Spleen (tissue), 11 donors: ENCODE data around the gene WDR55. TPM values are rescaled to one million over a fixed set of nuclear protein-coding genes. Genes with fewer than 3 reads are reported as not detected.

Source experiments
- DNase-seq: peaks from one replicate; pipeline ENCODE4 v3.0.0-alpha.2; 2020
- H3K27ac ChIP-seq, 8 donors: fragments of 200-600 bp; sonication (generic) in 7 of 8; 1 replicate in 4 of 8; 2 replicates in 4 of 8; pipeline versions ENCODE4 v1.5.0 to v1.8.0; 2016 to 2021; ENCODE audit warnings: inconsistent platforms in 4 of 8, mild to moderate bottlenecking in 4 of 8, moderate library complexity in 1 of 8
- H3K27me3 ChIP-seq, 7 donors: fragments of 200-600 bp; sonication (generic) in 6 of 7; replicated peaks in 1 of 7; 1 replicate in 4 of 7; 2 replicates in 3 of 7; pipeline versions ENCODE4 v1.5.0 to v1.8.0; 2016 to 2021; ENCODE audit warnings: inconsistent platforms in 3 of 7, mild to moderate bottlenecking in 1 of 7
- H3K36me3 ChIP-seq, 6 donors: fragments of 200-600 bp; sonication (generic) in 5 of 6; 1 replicate in 4 of 6; 2 replicates in 2 of 6; pipeline versions ENCODE4 v1.5.0 to v1.8.0; 2016 to 2021; ENCODE audit warnings: inconsistent platforms in 2 of 6
- H3K4me1 ChIP-seq, 6 donors: fragments of 200-600 bp; sonication (generic) in 5 of 6; 1 replicate in 3 of 6; 2 replicates in 3 of 6; pipeline versions ENCODE4 v1.5.0 to v1.8.0; 2016 to 2021; ENCODE audit warnings: inconsistent platforms in 3 of 6
- H3K4me3 ChIP-seq, 8 donors: fragments of 200-600 bp; sonication (generic) in 7 of 8; 1 replicate in 4 of 8; 2 replicates in 4 of 8; pipeline versions ENCODE4 v1.5.0 to v1.8.0; 2016 to 2021; ENCODE audit warnings: inconsistent platforms in 4 of 8, mild to moderate bottlenecking in 4 of 8, moderate library complexity in 2 of 8
- H3K9me3 ChIP-seq, 8 donors: fragments of 200-600 bp; sonication (generic) in 7 of 8; 1 replicate in 4 of 8; 2 replicates in 4 of 8; pipeline versions ENCODE4 v1.5.0 to v1.8.0; 2016 to 2021; ENCODE audit warnings: inconsistent platforms in 4 of 8
- POLR2A ChIP-seq, 3 donors: fragments of 450-650 bp; IDR thresholded peaks; one replicate each; pipeline ENCODE4 v1.5.1; 2017; ENCODE audit warnings: antibody characterized with exemption in 3 of 3, mild to moderate bottlenecking in 1 of 3
- POLR2AphosphoS5 ChIP-seq, 3 donors: sonication (generic); formaldehyde crosslinking; IDR thresholded peaks; one replicate each; pipeline ENCODE4 v1.5.1; 2017; ENCODE audit warnings: antibody characterized with exemption in 3 of 3
- WGBS, 5 donors: extraction: QIAGEN DNeasy Blood & Tissue Kit in 3 of 5; methylation state at CpG; one replicate each; pipeline versions ENCODE4 v1.1.5 to v1.1.7; 2013 to 2018; 5-methylcytosine and 5-hydroxymethylcytosine counted together
- intact Hi-C: fragments of 100-400 bp; cut with DNase I; formaldehyde crosslinking; loops from one replicate; pipeline ENCODE4 v1.15.0; 2023; ENCODE audit warnings: low total_unique reads
- polyA plus RNA-seq, 3 donors: library from polyadenylated mRNA; stranded (reverse); fragments of 200-250 nt; gene quantifications; one replicate each; pipeline ENCODE4 v1.2.1, GENCODE V29; 2013
- total RNA-seq, 7 donors: library from RNA; depleted of rRNA in 3 of 7; stranded (reverse); fragments of >200 nt in 3 of 7; fragmentation: NEBNext Ultra II Directional in 4 of 7; extraction: Animal tissue kit (Norgen Biotek cat#: 25700) in 4 of 7; gene quantifications; one replicate each; pipeline versions ENCODE4 v1.1.0 to v1.2.1, GENCODE V29; 2016 to 2021
- TF ChIP-seq, protein P1 (sequence below), 11 experiments: fragments of 200-600 bp in 7 of 11; fragments of 450-650 bp in 4 of 11; sonication (generic) in 4 of 11; IDR thresholded peaks in 8 of 11; conservative IDR thresholded peaks in 3 of 11; 1 replicate in 7 of 11; 2 replicates in 4 of 11; pipeline versions ENCODE4 v1.4.0 to v1.8.0; 2016 to 2021; ENCODE audit warnings: antibody characterized with exemption in 11 of 11, inconsistent platforms in 4 of 11, mild to moderate bottlenecking in 1 of 11
- donor health status: healthy with polysubstance abuse.
- donor health status: DM: no; HTN: no; CAD: no; lungs with moderate emphysema.
- donor health status: DM: no; HTN: no; CAD: no.
- donor health status: Bipolar disorder and iron deficiency.
- donor health status: healthy.
- donor health status: DM: no; HTN: no; CAD: no.
- donor health status: DM: yes; HTN: yes; CAD: no.

The WDR55 gene
- total and polyA plus RNA-seq, 10 donors, result 14.2 to 30.8 (median 24.8) TPM

- H3K36me3 ChIP-seq, result no peaks in the 10 kb centered on the region
- TF ChIP-seq POLR2AphosphoS5 (IDR thresholded peaks at IDR 0.05), result no peak
- TF ChIP-seq POLR2A (IDR thresholded peaks at IDR 0.05), result no peak
- TF ChIP-seq, protein P1, sequence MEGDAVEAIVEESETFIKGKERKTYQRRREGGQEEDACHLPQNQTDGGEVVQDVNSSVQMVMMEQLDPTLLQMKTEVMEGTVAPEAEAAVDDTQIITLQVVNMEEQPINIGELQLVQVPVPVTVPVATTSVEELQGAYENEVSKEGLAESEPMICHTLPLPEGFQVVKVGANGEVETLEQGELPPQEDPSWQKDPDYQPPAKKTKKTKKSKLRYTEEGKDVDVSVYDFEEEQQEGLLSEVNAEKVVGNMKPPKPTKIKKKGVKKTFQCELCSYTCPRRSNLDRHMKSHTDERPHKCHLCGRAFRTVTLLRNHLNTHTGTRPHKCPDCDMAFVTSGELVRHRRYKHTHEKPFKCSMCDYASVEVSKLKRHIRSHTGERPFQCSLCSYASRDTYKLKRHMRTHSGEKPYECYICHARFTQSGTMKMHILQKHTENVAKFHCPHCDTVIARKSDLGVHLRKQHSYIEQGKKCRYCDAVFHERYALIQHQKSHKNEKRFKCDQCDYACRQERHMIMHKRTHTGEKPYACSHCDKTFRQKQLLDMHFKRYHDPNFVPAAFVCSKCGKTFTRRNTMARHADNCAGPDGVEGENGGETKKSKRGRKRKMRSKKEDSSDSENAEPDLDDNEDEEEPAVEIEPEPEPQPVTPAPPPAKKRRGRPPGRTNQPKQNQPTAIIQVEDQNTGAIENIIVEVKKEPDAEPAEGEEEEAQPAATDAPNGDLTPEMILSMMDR (IDR thresholded peaks at IDR 0.05 in 8 of 11, conservative IDR thresholded peaks at IDR 0.05 in 3 of 11), result no peak
- H3K9me3 ChIP-seq, result peaks cover 0 to 14% (median 7%) of the 10 kb centered on the region in 8 donors
- 81 to 95% (median 90%) methylated on average over 6 of the region's 6 CpGs for WGBS, 5 donors
- intact Hi-C loops, result loop anchor here (5.0 kb wide), 1 partner anchor 41 kb away; no protein-coding TSS in a partner anchor
- H3K4me1 ChIP-seq, result peaks cover 0 to 35% (median 13%) of the 10 kb centered on the region in 6 donors
- H3K27ac ChIP-seq, result no peak overlapping the region
- H3K4me3 ChIP-seq, result no peak overlapping the region
- H3K27me3 ChIP-seq, result peaks cover 0 to 9% (median 0%) of the 10 kb centered on the region in 7 donors
- no peak for DNase-seq
These were observed 36.7 kb upstream of the WDR55 start for GRCh38 chr5:140627972-140628371.

DNA sequence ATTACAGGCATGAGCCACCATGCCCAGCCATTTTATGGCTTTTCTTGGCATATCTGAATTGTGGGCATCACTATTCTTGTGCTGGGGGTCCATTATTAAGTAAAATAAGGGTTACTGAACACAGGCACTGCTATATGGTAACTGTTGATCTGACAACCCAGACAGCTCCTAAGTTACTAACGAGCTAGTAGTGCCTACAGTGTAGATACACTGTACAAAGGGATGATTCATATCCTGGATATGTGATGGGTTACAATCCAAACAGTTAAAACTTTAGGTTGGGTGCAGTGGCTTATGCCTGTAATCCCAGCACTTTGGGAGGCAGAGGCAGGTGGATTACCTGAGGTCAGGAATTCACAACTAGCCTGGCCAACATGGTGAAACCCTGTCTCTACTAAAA is 36.0 kb upstream of the WDR55 start:
- Histone ChIP-seq H3K9me3 (peaks cover 0 to 14% (median 7%) of the 10 kb centered on the region in 8 donors), H3K4me1 (peaks cover 0 to 40% (median 19%) of the 10 kb centered on the region in 6 donors), H3K27me3 (peaks cover 0 to 9% (median 0%) of the 10 kb centered on the region in 7 donors), H3K36me3 (no peaks in the 10 kb centered on the region), H3K27ac (no peak overlapping the region), H3K4me3 (no peak overlapping the region)
- DNase-seq, result no peak
- 25 to 87% (median 66%) methylated on average over 1 of the region's 1 CpG for WGBS, 5 donors
- TF ChIP-seq, protein P1 (IDR thresholded peaks at IDR 0.05 in 8 of 11, conservative IDR thresholded peaks at IDR 0.05 in 3 of 11), result no peak
- no peak for TF ChIP-seq POLR2AphosphoS5 (IDR thresholded peaks at IDR 0.05)
- no peak for TF ChIP-seq POLR2A (IDR thresholded peaks at IDR 0.05)
- intact Hi-C loops, result loop anchor here (5.0 kb wide), 1 partner anchor 41 kb away; no protein-coding TSS in a partner anchor

- peaks cover 0 to 14% (median 7%) of the 10 kb centered on the region in 8 donors for H3K9me3 ChIP-seq
- TF ChIP-seq POLR2AphosphoS5 (IDR thresholded peaks at IDR 0.05), result no peak
- TF ChIP-seq POLR2A (IDR thresholded peaks at IDR 0.05), result no peak
- TF ChIP-seq, protein P1 (IDR thresholded peaks at IDR 0.05 in 8 of 11, conservative IDR thresholded peaks at IDR 0.05 in 3 of 11), result no peak
- H3K4me3 ChIP-seq, result peak overlapping the region in 4 of 8 donors; percentile 51 to 78 (median 62)
- no peak for DNase-seq
- H3K27me3 ChIP-seq, result peaks cover 0 to 9% (median 0%) of the 10 kb centered on the region in 7 donors
- H3K4me1 ChIP-seq, result peaks cover 0 to 56% (median 32%) of the 10 kb centered on the region in 6 donors
- intact Hi-C loops, result no loop called here
- peak overlapping the region in 7 of 8 donors; percentile 23 to 93 (median 79) for H3K27ac ChIP-seq
- 60 to 84% (median 63%) methylated on average over 2 of the region's 2 CpGs for WGBS, 5 donors
- H3K36me3 ChIP-seq, result no peaks in the 10 kb centered on the region
These were observed 34.2 kb upstream of the WDR55 start for GRCh38 chr5:140630292-140631035.

DNA sequence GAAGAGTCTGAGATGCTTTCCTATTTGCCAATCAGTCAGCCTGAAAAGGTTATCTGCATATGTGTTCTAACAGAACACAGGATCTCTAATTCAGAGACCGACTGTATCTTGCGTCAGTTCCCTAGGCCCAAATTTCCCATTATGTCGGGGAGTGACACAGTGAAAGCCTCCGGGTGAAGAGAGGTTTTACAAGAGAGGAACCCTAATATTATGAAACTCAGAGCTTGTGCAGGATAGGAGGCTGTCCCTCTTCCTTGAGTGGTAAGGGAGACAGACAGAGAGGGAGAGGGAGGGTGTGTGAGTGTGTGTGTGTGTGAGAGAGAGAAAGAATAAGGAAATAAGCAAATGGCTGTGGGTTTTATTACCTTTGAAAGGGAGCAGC is 33.7 kb upstream of the WDR55 start:
- Histone ChIP-seq H3K4me3 (peak overlapping the region in 6 of 8 donors; percentile 41 to 78 (median 58)), H3K4me1 (peaks cover 0 to 56% (median 32%) of the 10 kb centered on the region in 6 donors), H3K36me3 (no peaks in the 10 kb centered on the region), H3K27ac (peak overlapping the region in 7 of 8 donors; percentile 54 to 93 (median 80)), H3K27me3 (peaks cover 0 to 9% (median 0%) of the 10 kb centered on the region in 7 donors), H3K9me3 (peaks cover 0 to 14% (median 7%) of the 10 kb centered on the region in 8 donors)
- intact Hi-C loops, result no loop called here
- TF ChIP-seq, protein P1 (IDR thresholded peaks at IDR 0.05 in 8 of 11, conservative IDR thresholded peaks at IDR 0.05 in 3 of 11), result no peak
- TF ChIP-seq POLR2A (IDR thresholded peaks at IDR 0.05) (no peak), POLR2AphosphoS5 (IDR thresholded peaks at IDR 0.05) (peak in 1 of 3 donors; percentile 70)
- 54 to 87% (median 65%) methylated on average over 4 of the region's 4 CpGs for WGBS, 5 donors
- DNase-seq, result no peak
